Left hindlimb (tissue), 1 donor: Measurements from ENCODE around the gene CDH5.
"Not testable (repeated sequence)": the region's sequence is repeated elsewhere in the genome, so short reads cannot be mapped to it uniquely, and the experiment has no call there.

Source experiments
- DNase-seq: peaks from one replicate; pipeline ENCODE4 v3.0.0-alpha.2; 2018

CDH5 gene, protein sequence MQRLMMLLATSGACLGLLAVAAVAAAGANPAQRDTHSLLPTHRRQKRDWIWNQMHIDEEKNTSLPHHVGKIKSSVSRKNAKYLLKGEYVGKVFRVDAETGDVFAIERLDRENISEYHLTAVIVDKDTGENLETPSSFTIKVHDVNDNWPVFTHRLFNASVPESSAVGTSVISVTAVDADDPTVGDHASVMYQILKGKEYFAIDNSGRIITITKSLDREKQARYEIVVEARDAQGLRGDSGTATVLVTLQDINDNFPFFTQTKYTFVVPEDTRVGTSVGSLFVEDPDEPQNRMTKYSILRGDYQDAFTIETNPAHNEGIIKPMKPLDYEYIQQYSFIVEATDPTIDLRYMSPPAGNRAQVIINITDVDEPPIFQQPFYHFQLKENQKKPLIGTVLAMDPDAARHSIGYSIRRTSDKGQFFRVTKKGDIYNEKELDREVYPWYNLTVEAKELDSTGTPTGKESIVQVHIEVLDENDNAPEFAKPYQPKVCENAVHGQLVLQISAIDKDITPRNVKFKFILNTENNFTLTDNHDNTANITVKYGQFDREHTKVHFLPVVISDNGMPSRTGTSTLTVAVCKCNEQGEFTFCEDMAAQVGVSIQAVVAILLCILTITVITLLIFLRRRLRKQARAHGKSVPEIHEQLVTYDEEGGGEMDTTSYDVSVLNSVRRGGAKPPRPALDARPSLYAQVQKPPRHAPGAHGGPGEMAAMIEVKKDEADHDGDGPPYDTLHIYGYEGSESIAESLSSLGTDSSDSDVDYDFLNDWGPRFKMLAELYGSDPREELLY

DNA sequence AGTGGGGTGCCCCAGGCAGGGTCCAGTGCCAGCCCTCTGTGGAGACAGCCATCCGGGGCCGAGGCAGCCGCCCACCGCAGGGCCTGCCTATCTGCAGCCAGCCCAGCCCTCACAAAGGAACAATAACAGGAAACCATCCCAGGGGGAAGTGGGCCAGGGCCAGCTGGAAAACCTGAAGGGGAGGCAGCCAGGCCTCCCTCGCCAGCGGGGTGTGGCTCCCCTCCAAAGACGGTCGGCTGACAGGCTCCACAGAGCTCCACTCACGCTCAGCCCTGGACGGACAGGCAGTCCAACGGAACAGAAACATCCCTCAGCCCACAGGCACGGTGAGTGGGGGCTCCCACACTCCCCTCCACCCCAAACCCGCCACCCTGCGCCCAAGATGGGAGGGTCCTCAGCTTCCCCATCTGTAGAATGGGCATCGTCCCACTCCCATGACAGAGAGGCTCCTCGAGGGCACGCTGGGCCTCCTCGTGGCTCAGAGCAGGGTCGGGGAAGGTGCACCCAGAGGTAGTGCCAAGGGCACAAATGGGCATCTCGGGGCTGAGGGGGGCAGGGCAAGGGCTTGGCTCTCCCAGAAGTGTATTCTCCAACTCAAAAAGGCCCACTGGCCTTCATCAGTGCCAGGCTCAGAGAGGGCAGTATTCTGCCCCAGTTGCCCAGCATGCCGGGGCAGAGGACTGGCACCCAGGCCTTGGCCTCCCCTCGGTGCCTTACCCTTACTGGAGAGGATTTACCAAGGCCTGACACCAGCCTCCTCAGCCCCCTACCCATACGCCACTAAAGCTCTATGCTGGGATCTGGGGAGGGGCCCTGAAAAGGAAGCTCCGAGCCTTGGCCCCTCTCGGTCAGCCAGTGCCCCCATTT is at the start of gene CDH5:
Gene CDH5 (plus strand): TSS at position 259 of the 867 bp plus-strand sequence. CDS start 12,647 bp downstream, outside the sequence.
- peak; percentile 85 for DNase-seq

DNA sequence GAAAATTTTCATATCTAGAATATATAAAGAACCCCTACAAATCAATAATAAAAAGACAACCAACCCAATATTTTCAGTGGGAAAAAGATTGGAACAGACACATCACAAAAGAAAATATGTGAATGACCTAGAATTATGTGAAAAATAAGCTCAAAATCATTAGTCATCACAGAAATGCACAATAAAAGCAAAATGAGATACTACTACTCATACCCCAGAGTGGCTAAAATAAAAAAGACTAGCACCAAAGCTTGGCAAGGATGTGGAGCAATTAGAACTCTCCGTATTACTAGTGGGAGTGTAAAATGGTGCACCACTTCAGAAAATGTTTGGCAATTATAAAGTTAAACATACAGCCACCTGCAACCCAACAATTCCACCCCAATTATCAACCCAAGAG is 48.0 kb upstream of the CDH5 start:
- no peak for DNase-seq

DNA sequence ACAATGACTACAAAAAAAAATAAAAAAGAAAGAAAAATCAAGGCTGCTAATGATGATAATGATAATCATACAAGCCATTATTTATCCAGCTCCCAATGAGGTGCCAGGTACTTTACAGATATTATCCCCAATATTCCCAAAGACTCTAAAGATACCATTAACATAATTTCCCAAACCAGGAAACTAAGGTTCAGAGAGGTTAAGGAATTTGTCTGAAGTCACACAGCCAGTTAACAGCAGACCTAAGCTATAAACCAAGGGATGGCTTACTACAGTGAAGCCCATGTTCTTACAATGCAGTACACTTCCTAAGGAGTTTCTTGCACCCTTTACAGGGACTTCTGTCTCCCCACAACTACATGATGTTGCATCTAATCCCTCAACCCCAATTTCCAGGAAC is 45.7 kb upstream of the CDH5 start:
- no peak for DNase-seq

DNA sequence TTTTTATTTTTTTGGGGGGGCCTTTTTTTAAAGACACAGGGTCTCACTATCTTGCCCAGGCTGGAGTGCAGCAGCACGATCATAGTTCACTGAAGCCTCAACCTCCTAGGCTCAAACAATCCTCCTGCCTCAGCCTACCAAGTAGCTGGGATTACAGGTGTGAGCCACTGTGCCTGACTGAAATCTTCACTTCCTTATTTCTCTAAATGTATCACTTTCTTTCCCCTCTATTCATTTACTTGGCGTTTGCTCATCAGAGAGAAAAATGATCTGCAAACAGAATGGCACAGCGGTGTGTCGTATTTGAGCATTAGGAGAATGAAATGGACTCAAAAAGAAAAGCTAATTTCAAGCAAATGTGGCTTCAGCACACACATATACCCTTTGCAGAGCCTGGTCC is 44.3 kb upstream of the CDH5 start:
- no peak for DNase-seq

DNA sequence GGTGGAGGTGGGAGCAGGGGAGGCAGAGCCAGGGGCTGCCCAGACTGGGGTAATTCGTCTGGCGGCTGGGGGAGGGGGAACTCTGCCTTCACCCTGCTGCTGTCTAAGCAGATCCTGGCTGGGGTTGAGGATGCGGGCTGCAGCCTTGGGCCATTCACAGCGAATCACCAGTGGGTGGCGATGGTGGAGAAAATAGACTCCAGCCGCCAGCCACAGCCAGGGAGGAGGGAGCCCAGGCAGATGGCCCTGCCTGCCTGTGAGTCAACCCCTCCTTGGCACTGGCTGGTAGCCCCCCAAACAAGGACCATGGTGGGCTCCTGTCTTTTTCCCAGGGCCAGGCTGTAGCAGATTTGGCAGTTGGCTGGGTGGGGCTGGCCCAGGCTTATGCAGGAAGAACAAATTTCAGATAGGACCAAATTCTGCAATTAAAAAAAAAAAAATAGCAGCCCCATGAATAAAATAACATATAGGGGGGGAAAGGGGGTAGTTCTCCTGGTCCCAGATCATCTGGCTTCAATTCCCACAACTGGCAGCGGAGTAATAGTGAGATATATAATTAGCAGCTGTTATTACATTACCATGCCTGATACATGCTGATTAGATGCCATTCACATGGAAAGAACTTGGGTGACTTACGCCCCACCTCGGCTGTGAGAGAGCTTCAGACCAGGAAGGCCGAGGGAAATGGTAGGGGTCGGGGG is 41.5 kb upstream of the CDH5 start:
- DNase-seq: peak; percentile 47

DNA sequence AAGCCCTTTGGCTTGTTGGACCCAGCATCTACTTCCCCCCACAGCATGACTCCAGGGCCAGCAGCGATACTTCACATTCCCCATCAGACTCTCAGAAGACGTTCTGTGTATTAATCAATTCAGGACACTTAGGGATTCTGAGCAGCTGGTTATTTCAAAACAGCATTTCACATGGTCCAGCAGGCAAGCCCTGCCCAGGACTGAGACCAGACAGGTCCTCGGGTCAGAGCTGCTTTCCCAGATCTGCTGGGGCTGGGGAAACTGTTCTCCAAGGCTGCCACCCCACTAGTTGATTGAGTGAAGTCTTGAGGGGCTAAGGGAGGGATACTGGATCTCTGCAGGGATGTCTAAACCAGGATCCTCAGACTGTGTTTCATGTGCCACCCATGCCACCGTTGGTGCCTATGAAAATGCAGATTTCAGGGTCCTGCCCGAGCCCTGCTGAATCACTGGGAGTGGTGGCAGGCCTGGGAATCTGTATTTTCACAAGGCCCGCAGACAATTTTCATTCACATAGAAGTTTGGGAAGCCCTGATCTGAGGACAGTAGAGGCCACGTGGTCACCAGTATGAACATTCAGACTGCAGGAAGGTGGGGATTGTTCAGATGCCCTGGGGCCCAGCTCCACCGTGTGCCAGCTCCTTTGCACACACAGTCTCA is 40.6 kb upstream of the CDH5 start:
- DNase-seq: peak; percentile 18

DNA sequence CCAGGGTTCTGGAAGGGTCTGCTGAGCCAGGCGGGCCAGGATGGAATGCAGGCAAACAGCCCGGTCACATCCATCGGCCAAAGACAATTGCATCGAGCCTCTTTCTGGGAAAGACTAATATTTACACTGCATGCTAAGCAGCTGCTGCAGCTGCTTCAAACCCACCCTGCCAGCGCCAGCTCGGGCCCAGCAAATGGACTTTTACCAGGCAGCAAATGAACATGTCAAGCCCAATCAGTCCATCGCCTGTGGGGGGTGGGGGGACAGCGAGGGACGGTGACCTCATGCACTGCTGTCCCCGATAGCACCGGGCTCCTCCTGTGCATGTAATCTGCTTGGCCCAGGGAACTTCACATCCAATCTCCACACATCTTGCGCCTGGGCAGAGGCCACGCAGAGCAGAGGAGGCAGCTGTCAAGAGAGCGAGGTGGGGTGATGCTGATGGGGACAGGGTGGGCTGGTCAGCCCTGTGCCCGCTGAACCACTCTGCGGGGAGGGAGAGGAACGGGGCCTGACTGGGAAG is 39.4 kb upstream of the CDH5 start:
- DNase-seq: peak; percentile 75

DNA sequence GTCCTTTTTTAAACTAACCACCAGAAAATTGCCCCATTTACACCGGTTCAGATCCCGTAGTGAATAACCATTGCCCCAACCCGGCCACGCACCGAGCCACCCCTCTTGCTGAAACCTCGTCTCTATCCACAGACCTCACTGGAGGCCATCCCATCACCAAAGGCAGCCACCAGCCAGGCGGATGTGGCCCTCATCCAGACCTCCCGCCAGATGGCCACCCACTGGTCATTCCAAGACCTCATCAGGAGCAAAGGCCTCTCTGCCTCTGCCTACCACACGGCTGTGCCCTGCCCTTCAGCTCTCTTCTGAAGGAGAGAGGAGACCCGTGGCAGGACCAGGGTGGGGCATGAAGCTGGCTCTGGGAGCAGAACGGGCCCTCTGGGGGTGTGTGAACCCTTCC is 38.2 kb upstream of the CDH5 start:
- DNase-seq: peak; percentile 23

DNA sequence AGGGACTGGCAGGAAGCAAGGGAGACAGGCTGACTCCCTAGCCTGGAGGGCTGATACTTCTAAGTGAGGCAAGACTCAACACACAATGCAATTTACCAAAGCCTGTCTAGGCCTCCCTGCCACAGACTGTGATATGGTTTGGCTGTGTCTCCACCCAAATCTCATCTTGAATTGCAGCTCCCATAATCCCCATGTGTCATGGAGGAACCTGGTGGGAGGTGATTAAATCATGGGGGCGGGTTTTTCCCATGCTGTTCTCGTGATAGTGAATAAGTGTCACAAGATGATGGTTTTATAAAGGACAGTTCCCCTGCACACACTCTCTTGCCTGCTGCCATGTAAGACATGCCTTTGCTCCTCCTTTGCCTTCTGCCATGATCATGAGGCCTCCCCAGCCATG is 35.0 kb upstream of the CDH5 start:
- not testable (repeated sequence) for DNase-seq

DNA sequence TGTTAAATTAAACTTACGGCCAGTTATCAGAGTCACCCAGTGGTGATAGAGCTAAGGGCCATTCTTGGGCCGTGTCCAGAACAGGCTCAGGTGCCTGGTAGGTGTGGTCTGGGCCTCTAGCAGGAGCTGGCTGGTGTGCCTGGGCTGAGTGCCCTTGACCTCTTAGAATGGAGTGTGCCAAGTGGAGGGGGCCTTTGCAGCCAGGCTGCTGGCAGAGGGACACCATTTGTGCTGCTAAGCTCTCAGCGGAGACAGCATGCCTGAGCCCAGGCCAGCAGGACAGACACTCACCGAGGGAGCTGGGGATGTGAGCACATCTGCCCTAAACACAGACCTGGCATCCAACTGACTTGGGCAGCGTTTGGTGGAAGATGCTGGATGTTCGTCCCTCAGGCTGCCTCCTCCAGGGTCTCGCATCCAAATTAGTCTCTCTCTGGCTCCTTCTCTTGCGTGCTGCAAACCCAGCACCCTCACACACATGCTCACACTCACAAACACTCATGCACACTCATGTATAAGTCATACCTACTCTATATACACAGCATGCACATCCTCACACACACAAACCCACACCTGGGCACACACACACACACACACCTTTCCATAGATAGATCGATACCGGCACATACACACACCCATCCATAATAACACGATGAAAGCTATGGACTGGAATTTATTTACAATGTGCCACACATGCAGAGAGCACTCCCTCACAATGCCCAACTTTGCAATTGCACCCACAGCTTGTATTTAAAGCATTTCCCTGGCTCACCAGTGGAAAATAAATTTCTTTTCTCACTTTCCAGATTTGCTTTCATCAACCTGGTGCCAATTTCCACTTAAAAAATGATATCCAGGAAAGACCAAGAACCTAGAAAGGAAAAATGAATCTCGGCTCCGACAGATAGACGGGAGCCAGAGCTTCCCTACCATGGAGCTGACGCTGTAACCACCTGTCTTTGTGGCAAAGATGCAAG is 33.6 kb upstream of the CDH5 start:
- peak; percentile 24 for DNase-seq

DNA sequence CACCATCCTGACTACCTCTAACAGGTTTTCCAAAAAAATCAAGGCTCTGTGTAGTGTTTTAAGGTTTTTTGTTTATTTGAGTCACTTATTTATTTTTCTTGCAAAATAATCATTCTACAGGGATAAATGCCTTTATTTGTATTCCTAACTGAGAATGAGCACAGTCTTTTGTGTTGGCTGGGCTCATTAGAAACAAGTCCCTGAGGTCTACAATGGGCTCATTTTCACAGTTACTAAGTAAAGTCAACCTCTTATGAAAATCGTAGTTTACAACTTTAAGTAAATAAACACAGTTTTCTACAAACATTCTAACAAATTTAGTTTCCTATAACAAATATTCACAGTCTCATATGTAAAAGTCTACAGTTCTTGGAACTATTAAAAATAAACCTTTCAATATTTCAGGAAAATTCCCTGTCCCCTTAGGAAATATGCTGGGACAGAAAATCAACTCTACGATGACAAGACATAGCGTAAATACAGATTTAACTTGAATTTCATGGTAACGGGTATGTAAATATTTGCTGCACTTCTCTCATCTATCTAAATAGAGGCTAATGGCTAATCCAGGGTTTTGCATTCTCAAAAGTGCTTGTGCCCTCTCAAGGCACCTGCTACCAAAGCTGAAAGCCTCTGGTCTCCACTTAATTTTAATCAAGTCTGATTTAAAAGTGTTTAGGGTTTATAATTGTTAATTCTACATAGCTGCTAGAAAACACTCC is 31.5 kb upstream of the CDH5 start:
- no peak for DNase-seq

DNA sequence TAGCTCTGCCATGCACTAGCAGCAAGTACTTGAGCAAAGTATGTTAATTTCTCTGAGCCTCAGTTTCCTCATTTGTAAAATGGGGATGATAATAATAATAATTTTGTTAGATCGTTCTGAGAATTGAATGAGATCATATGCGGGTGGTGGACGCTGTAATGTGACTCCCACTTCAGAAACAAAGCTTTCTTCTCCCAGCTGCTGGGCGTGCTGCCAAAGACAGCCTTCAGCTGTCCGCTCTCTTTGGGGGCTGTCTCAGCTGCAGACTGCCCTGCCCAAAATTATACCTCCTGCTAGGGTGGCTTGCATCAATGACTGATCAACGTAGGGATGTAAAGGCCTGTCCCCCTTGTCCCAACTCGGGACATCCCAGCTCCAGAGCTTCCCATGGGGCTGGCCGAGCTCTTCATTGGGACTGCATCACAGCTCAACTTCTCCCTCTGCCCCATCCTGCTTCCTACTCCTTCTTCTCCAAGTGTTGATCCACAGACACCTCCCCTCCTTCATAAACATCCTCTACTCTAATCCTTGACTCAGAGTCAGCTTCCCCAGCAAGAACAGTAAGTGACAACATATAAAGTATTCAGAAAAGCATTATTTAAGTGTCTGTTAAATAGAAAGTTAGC is 30.7 kb upstream of the CDH5 start:
- peak; percentile 80 for DNase-seq

DNA sequence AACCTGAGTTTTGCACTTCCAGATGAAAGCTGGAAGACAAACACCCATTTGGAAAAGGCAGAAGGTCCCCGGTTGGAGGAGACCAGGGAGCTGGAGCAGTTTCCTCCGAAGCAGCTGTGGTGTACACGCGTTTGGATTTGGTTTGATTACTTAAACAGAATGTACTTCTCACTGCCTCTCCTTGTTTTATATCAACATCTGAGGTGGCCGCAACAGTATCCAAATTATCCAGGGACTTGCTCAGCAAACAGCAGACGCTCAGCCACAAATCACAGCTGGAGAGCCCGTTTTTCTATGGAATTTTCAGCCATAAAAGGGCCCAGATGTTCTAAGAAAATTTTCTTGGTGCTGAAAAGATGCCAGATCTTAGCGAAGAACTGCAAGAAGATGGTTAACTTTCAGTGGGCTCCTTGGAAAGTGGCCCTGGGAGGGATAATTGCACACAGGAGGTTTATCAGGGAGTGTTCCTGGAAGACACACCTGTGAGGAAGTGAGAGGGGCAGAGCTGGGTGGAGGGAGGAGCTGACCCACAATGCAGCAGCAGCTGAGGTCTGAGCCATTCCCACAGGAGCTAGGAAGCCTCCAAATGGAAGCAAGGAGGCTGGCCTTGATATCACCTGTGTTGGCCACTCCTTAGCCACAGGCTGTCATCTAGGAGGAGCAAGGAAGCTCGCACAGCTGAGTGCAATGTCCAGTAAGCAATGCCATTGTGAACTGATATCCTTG is 28.9 kb upstream of the CDH5 start:
- peak; percentile 40 for DNase-seq

DNA sequence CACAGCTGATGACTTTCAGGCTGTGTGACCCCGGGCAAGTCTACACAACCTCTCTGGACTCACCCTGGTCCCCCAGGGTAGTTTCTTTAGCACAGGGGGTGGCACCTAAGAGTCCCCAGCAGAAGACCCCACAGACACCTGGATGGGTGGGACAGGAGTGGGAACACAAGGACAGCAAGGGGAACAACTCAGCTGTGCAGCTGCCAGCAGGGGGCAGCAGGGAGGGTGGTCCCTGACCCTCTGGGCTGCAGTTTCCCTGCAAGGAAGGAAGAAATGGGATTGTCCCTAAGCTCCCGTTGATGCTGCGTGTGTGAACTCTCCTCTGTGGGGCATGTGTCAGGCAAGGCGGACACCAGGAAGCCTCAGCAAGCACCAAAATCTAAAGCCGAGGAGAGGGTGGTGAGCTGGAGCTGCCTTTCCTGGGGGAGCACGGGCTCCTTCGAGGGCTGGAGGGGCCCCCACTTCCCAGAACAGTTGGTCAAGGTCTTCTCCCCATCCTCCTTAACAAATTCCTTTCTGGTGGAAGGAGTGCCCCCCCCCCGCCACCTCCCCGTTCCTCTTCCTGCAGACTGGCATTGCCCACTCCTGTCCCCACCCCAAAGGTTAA is 24.1 kb upstream of the CDH5 start:
- DNase-seq: peak; percentile 27

DNA sequence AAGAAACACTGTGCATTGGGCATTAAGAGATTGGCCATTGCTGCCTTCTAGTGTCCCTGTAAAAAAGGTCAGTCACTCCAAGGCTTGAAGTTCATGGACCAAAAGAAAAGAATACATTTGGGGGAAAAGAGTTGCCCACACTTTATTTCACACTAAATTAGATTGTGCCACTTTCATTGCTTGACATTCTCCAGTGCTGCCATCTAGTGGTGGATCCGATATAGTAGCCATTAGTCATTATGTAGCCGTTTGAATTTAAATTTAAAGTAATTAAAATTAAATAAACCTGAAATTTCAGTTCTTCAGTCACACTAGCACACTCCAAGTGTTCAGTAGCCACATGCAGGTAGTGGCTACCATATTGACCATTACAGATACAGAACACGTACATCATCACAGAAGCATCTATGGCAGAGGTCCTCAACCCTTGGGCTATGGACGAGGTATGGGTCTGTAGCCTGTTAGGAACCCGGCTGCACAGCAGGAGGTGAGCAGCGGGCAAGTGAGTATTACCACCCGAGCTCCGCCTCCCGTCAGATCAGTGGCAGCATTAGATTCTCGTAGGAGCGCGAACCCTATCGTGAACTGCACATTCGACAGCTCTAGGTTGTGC is 21.9 kb upstream of the CDH5 start:
- DNase-seq: no peak

DNA sequence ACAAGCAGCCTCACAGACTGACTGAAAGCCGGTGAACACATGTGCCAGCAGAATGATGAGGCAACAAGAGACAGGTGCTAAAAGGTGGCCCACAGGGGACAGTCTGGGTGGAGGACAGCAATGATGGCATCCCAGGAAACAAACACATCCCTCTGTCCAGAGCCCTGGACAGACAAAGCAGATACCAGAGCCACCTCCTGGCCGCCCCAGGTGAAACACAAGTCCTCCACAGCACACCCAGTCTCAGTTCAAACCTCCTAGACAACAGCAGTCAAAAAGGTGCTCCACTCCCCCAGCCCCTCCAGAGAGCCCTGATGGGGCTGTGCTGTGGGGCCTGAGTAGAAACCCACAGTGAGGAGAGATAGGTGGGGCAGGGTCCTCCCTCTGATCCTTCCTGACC is 20.3 kb upstream of the CDH5 start:
- no peak for DNase-seq

DNA sequence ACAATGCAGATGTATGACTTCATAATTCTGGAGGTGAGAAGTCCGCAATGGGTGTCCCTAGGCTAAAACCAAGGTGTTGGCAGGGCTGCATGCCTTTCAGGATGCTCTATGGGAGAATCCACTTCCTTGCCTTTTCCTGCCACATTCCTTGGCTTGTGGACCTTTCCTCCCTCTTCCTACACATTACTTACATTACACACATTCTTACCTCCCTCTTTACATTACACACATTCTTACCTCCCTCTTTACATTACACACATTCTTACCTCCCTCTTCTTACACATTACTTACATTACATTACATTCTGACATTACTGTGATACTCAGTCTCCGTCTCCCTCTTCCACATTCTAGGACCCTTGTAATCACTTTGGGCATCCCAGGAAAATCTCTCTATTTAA is 14.2 kb upstream of the CDH5 start:
- no peak for DNase-seq

DNA sequence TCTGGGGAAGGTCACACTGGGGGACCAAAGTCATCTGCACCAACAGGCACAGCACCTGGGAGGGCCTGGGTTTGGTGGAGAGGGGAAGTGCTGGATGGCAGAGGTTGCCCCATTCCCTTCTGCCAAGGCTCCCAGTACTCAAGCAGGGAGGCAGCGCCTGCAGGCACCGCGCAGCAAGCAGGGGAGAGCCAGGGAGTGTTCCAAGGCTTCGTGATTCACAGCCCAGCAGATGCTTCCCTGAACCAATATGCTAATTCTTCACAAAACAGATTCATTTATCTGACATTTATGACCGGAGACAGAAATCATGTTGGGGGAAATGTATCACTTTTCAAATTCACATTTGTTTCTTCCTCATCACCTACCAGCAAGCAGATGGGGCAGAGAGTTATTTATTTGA is 13.4 kb upstream of the CDH5 start:
- no peak for DNase-seq
